Retina (tissue), 1 donor: Measurements from ENCODE around the gene ART4.

ENCODE experiments used
- DNase-seq: peaks from one replicate; pipeline ENCODE4 v3.0.0-alpha.2; 2016

Gene ART4

DNA sequence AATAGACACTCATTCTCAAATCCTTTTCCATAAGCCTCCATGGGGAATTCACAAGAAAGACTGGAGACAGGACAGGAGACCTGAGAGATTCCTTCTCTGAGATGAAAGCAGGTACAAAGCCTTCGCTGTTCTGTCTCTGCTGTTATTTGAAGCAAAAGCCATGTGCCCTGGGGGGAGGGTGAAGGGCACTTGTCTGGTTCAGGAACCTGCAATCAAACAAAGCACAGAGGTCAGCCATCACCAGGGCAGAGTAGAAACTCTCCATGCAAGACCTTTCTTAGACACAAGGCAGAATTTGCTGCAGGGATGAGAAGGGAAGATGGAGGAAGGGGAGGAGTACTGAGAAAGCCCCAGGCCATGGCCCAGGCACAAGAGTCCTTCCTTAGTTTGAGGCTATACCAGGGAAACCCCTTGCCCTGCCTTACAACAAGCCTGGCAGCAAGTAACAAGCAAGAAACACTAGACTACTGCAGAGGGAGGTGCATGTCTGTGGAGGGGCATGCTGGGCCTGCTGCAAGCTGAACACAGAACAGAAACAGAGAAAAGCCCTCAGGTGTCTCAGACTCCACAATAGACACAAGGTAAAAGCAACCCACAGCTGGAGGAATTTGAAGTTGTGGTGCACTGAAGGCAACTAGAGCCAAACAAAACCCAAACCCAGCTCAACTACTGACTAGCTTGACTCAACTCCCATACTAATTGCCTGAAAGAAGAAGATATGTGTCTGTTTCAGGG lies 7.8 kb upstream of the ART4 start:
- DNase-seq: no peak

DNA sequence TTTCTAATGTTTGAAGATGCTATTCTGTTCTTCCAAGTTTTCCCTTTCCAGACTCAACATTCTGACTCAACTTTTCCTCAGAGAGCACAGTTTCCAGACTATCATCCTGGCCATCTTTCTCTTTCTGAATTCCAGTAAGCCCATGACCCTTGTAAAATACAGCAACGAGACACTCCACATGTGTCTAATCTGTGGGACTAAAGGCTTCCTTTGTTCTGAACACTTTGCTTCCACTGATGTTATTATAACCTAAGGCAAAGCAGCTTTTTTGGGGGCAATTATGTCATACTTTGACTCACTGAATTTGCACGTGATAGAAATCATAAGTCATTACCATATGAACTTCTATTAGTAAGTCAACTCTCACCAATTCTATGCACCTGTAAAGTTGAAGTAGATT lies 6.3 kb upstream of the ART4 start:
- DNase-seq: no peak

DNA sequence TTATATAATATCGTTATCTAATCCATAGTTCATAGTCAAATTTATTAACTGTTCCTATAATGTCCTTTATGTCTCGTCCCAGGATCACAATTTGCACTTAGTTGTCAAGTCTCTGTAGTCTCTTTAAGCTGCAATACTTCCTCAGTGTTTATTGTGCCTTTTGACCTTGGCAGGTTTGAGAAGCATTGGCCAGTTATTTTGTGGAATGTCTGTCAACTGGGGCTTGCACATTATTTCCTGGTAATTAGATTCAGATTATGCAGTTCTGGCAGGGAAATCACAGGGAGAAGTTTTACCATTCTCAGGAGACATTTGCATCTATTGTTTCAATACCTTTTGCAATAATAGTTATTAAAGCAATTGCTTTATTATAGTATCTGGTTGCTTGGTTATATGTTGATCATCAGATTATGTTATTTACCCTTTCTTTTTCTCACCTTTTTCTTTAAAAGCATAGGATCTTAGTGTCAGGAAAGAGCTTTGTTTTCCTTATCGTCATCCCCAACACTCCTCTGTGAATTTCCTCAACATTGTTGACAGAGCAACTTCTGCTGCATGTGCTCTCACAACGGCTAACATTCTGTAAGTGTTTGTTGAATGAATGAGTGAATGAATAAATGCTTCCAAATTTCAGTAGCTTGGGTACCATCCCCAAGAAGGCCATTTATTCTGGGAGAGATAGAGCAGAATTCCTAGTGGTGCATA lies 3.7 kb upstream of the ART4 start:
- no peak for DNase-seq

DNA sequence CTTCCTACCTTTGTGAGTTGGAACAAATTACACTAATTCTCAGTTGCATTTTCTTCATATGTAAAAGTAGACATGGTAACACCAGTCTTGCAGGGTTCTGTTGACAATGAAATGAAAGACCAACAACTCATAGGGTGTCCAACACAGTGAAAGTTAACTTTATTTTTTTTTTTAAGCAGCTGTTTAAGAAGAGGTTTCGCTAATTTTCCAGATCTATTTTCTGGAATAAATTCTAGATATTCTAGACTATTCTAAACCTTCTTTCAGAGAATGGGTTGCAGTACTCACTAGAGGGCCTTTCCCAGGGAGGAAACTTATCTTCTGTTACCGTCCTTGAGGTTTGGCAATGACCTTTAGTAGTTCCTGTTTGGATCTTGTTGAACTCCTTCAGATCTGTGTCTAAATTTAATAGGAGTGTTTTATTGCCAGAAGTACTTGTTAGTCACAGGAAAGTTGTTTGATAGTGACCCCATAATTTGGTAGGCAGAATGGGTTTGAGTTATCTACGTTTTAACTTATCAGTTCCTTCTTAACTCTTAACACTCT lies 2.8 kb upstream of the ART4 start:
- no peak for DNase-seq

DNA sequence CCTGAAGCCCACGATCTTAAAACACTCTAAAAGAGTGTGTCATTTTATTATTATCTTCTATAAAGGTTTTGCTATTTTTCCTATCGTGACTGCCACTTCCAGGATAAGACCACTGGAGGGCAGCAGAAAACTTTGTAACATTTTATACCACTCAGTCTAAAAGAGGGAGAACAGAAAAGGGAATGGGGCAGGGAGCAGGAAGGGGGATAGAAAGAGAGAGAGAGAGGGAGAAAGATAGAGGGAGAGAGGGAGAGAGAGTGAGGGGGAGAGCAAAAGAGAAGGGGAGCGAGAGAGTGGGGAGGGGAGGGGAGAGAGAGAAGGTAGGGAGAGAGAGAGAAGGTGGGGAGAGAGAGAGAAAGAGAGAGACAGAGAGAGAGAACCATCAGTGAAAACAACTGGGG lies 2.0 kb upstream of the ART4 start:
- peak; percentile 49 for DNase-seq

DNA sequence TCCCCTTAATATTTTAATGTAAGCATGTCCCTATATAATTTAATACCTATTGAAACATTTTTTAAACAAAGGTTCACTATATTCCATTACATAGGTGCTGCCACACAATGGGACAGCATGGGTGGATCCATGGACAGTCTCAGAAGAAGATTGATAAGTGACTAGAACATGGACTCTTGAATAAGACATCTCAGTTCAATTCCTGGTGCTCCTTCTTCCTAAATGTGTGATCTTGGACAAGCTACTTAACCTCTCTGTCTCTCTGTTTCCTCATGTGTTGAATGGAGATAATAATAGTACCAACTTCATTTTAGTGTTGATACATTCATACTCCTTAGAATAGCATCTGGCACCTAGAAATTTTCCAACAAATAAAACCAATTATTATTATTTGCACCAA lies 1.1 kb upstream of the ART4 start:
- DNase-seq: no peak

DNA sequence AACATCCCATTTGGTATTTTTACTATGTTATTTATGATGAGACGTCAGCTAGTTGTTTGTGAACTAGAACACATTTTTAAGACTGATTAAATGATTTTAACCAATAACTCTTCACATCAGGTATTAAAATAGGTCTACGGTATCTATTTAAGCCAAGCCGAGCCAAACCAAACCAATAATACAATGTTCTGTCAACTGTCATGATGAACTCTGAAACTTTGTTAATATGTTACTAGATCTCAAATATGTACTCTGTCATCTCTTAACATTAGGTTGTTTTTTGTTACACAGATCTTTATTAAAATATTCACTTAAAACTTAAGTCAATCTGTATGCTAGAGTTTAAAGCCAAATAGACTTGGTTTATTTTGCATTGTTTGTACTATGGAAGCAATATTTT lies 1.0 kb downstream of the ART4 start:
- no peak for DNase-seq

DNA sequence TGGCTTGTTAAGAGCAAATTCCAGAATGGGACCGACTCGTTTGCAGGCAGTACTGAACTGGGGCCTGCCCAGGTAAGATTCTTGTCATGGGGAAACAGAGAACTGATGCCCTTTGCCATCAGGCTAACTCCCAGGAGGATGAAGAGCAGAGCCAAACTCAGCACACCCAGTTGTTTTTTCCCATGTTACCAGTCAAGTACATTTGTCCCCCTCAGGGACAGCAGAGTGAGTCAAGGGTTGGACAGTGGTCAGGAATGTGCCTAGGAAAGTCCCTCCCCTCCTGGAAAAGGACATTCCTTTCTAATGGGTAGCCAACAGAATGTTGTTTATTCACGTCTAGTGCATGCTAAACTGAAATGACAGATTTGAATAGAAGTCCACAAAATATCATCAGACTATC lies 1.6 kb downstream of the ART4 start:
- no peak for DNase-seq

DNA sequence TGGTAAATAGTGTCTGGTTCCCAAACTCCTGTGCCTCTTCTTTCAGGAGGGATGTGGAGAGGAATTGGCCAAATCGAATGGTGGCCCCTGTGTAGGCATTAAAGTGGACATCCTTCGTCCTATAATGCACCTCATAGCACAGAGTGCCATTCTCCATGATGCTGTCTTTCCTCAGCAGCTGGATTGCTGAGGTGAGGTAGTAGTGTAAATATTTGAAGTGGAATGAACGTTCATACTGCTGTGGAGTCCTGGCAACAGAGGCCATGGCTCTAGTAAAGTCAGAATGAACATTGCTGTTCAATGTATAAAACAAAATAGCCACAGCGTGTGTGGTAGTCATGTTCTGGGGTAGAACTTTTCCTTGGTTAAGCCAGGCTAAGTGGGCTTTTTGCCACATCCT lies 2.7 kb downstream of the ART4 start:
- DNase-seq: no peak

DNA sequence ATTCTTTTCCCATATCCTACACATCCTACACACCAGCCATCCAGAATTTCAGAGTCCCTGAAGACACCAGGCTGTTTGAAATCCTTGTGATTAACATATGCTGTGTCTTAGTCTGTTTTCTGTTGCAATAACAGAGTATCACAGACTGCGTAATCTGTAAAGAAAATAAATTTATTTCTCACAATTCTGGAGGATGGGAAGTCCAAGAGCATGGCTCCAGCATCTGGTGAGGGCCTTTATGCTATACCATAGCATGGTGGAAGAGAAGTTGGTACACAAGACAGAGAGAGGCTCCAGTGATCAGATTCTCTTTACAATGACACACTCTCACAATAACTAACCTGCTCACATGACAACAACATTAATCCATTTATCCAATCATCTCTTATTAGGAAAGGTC lies 4.1 kb downstream of the ART4 start:
- DNase-seq: no peak

DNA sequence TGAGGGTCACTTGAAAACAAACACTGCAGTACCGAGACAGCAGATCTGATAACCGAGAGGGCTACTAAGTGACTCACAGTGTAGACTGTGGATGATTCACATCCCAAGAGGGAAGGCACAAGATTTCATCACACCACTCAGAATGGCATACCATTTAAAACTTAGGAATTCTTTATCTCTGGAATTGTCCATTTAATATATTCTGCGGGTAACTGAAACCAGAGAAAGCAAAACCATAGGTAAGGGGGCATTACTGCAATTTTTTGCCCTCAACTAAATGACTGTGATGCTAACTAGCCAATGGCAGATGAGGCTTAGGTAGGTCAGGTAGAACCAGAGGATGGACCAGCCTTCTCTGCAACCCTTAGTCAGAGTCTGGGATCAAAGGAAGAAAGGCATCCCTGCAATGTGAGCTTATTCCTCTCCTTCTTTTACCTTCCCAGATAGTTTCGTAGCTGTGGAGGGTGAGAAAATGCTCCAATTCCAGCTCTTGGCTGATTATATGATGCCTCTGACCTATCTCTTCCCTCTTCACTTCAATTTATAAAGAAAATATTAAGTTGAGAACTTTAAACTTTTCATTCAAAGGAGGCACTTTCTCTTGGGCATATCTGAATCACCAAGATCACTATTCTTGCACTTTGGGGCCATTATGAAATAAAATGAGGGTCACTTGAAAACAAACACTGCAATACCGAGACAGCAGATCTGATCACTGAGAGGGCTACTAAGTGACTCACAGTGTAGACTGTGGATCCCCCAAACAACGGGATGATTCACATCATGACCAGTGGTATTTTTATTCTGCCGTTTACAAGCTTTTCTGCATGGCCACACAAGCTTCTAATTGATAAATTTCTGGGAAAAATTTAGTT lies 6.8 kb downstream of the ART4 start:
- no peak for DNase-seq

DNA sequence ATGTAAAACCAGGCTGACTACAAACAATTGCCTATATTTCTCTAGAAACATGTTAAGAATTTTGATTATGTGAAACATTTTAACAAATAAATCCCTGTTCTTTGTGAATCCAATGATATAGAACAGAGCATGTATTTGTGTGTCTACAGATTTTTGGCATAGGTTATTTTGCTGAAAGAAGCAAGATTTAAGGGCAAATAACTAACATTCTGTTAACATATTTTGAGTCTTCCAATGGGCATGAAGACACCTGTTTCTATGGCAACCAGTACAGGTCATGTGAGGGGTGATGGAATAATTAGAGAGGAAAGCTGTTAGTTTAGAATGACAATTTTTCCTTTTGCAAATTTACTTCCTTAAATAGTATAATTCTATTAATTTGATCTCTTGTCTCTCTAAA lies 8.8 kb downstream of the ART4 start:
- no peak for DNase-seq

DNA sequence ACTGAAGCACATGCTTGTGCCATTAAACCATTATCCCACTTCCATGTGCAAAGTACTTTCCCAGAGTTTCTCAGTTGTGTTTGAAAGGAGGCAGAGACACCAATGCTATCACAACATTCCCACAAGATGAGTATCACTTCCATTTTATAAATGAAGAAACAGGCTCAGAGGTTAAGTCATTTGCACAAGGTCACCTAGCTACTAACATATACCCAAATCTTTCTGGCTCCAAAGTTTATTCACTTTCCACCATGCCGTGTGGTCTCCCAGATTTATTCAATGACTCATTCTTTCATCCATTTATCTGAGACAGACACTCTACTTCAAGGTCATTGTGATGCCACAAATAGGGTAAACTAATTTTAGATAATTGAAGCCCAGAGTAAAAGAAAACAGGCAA lies 9.4 kb downstream of the ART4 start:
- DNase-seq: no peak

DNA sequence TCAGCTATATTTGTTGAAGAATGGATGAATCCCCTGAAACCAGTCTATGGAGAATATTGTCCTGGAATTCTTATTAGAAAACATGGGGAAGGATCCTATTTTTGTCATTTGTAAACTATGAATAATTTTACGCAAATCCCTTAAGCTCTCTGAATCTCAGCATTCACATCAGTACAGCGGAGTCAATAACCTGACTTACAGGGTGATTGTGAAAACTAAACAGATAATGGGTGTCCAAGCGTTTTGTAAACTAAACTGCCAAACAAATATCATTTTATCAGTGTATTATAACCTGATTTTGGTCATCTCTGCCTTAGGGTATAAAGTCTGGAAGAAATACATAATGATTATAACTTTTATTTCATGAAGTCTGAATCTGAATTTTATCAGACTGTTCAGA lies 10.0 kb downstream of the ART4 start:
- DNase-seq: no peak

DNA sequence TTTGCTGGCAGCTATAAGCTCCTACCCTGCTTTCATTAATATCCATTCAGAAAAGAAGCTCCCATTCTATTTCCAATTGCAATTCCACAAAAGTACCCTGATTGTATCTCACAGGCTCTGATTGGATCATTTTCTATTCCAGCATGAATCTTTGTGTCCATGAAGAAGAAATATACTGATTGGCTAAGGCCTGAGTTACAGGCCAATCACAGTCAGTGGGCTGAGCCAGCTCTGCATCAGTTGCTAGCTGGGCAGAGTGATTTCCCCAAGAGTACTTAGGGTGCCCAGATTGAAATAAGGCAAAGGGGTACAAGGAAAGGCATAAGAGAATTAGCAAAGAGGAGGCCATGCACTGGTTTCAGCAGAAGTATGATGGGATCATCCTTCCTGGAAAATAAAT lies 14.4 kb downstream of the ART4 start:
- DNase-seq: no peak

DNA sequence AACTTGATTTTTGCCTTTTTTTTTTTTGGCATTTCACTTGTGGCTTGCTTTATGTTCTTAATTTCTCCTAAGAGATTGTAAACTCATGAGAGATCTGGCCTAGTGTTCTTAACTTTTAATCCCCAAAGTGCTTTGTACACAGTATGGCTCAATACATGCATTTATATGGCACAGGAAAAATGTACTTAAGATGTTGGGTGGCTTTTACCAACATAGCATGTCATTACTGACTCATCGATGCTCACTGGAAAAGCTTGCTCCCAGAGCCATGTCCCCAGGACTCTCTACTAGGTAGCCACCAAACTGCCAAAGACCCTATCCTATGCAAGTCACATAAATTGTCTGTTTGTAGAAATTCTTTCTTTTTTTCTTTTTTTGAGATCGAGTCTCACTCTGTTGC lies 16.3 kb downstream of the ART4 start:
- no peak for DNase-seq

DNA sequence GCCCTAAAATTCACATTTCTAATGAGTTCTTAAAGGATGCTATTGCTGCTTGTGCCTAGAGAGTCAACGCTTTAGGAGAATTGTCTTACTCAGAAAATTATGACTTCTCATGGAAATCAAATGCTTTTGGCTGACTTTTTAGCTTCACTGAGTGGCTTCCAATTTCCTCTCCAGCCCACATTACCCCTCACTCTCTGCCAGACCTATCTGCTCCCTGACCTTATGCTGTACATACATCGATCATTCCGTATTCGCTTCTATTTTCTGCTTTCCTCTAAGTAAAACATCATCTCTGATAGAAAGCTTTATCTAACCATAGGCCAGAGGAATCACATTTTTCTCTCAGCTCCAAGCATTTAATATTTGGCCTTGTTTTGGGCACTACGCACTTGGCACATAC lies 16.8 kb downstream of the ART4 start:
- no peak for DNase-seq

DNA sequence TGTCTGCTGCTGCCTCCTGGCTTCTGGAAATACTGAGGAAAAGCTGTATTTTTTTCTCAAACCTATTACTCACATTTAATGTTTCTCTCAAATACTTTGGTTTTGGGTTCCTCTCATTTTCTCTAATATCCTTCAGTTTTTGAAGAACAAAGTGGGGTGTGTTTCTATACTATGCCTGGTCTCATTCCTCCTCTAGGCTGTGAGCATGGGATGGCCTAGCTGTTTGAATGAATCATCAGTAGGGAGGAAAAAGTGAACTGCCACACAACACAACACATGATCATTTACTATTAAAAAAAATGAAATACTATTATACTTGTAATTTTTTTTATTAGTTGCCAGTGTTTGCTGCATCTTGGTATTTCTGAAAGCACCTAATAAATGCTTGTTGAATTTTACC lies 18.1 kb downstream of the ART4 start:
- DNase-seq: no peak

DNA sequence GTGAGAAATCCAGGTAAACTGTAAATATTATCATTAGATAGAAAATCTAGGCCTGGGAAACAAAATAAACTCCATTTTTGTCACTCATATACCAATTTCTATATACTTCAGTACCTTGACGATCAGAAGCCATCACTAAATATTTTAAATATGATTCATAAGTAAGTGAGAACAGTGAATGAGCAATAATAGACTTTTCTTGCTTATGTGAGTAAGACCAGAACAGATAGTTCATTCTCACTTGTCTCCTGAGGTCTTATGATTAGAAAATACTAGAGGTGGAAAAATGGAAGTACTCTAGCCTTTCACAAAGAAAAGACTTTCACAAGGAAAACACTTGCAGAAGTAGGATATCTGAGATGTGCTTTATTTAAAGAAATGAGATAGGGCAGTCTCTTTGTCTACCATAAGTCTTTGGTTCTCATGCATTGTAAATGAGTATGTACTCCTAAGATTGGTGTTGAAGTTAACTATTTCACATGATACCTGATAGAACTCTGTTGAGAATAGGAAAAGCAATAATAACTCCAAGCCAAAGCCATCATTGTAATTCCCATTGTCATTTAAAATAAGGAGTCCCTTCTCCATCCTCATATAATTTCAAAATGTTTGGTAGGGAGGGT lies 19.2 kb downstream of the ART4 start:
- no peak for DNase-seq

DNA sequence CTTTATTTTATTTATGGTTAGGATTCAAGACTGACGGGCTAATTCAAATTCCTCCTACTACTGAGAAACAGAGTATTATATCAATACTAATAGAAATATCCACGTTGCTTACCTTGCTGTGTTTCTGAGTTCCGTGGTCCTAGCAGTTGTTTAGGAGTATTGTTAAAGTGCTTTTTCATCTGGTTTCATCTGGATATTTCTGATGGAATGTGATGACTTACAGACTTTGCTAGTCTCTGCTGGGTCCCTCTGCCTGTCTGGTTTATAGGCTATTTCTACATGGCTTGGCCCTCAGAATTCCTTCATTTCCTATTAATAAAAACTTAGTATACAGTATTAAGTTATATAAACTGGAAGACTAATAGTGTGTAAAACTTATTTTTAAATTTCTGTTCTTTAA lies 29.3 kb downstream of the ART4 start, which contains the start of gene SMCO3:
TSS of gene SMCO3 (minus strand) at position 169 of the 400 bp plus-strand sequence. CDS start 7,502 bp downstream, outside the sequence.
- no peak for DNase-seq

DNA sequence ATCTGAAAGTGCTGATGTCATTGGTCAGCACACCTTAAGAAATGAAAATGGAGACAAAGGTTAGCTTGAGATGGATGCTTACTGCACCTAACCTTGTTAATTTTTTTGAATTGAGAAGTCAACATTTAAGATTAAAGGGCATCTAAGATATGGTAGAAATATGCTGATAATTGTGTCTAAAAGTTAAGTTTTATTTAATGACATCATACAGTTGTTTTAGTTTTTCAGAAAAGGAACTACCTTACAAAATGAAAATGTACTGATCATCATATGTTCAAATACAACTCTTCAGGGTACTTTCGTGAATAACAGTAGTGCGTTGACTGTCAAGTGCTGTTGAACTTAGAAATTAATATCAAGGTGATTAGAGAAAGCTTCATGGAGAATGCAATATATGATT lies 31.8 kb downstream of the ART4 start:
- DNase-seq: no peak

DNA sequence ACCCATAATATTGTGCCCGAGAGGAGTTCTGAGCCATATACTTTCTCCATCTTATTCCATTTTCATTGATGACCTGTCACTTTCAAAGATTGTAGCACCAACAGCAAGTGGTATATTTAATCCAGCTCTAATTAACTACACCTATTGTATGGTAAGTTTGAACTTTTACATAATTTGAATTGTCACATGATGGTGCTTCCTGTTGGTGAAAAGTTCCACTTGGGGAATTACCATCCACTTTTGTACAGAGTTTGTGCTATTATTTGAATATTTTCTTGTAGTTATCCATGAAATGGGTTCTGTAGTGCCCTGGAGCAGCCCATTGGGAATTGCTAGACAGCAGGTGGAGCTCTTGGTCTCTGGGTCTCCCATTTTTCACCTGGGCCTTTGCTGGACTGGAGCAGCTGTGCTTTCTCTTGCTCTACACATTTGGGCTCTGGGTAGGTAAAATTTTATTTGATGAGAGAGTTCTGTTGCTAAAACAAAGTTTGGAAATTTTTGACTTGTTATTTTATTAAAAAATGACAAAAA lies 32.3 kb downstream of the ART4 start:
- DNase-seq: no peak
